Dendritic cell treated with granulocyte-macrophage colony-stimulating factor and Interleukin-4, amounts not matched to agents 40 ng/mL and 50 ng/mL, for 4 days (primary cell): ENCODE measurements around the gene AK8.

Experiments used
- H3K27ac Mint-ChIP-seq: one replicate; pipeline ENCODE4 v1.8.0; 2022; ENCODE audit warnings: mild to moderate bottlenecking, mixed read lengths
- H3K27me3 Mint-ChIP-seq: one replicate; pipeline ENCODE4 v1.8.0; 2022; ENCODE audit warnings: mild to moderate bottlenecking, mixed read lengths
- H3K36me3 Mint-ChIP-seq: one replicate; pipeline ENCODE4 v1.8.0; 2022; ENCODE audit warnings: low read depth, mixed read lengths
- H3K4me1 Mint-ChIP-seq: one replicate; pipeline ENCODE4 v1.8.0; 2022; ENCODE audit warnings: low read depth, mixed read lengths
- H3K4me3 Mint-ChIP-seq: one replicate; pipeline ENCODE4 v1.8.0; 2022; ENCODE audit warnings: mild to moderate bottlenecking, moderate library complexity, mixed read lengths
- H3K9me3 Mint-ChIP-seq: one replicate; pipeline ENCODE4 v1.8.0; 2022; ENCODE audit warnings: mixed read lengths
- intact Hi-C: fragments of 100-400 bp; cut with micrococcal nuclease; formaldehyde crosslinking; loops from one replicate; pipeline ENCODE4 v1.15.0; 2022

AK8 gene

DNA sequence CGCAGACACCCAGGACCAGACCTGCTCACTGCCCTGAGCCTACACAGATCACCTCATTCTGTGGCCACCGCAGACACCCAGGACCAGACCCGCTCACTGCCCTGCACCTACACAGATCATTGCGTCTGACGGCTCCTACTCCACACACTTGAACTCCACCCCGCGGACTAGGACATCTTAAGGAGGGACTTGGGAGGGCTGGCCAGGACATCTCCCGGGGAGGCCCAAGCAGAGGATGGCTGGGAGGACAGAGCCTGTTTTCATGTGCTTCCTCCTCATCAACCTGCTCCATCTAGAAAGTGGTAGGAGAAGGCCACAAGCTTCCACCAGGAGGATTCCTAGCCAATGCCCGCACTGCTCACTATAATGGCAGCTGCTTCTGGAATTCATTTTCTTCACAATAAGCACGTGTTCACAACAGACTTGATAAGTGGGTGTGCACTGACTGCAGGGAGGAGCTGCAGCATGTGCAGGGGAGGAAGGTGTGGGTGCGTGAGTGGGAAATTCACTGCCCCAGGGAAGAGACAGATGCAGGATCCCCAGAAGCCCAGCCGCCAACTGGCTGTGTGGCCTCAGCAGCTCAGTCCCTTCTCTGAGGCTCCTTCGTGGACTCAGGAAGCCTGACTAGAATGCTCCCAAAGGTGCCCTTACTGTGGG, 64.8 kb downstream of the AK8 start:
- no peak overlapping the region for H3K27ac Mint-ChIP-seq
- peaks cover 14% of the 10 kb centered on the region for H3K4me1 Mint-ChIP-seq
- H3K9me3 Mint-ChIP-seq = no peaks in the 10 kb centered on the region
- H3K27me3 Mint-ChIP-seq = peaks cover 38% of the 10 kb centered on the region
- H3K4me3 Mint-ChIP-seq = no peak overlapping the region
- no peaks in the 10 kb centered on the region for H3K36me3 Mint-ChIP-seq
- intact Hi-C loops = no loop called here

DNA sequence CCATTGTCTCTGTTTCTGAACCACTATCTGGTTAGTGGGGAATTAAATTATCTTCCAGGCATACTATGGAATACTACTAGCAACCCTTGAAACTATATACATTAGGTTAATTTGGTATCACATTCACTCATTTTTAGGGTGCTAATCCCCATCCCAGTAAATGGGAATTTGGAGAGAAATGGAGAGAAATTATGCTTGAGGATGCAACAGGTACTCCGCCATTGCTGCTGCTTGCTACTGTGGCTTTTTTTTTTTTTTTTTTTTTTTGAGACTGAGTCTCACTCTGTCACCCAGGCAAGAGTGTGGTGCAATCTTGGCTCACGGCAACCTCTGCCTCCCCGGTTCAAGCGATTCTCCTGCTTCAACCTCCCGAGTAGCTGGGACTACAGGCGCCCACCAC, 66.1 kb downstream of the AK8 start:
- intact Hi-C loops = no loop called here
- Mint-ChIP-seq H3K27ac (no peak overlapping the region), H3K27me3 (peaks cover 35% of the 10 kb centered on the region), H3K4me3 (no peak overlapping the region), H3K9me3 (no peaks in the 10 kb centered on the region), H3K4me1 (peaks cover 8% of the 10 kb centered on the region), H3K36me3 (no peaks in the 10 kb centered on the region)

DNA sequence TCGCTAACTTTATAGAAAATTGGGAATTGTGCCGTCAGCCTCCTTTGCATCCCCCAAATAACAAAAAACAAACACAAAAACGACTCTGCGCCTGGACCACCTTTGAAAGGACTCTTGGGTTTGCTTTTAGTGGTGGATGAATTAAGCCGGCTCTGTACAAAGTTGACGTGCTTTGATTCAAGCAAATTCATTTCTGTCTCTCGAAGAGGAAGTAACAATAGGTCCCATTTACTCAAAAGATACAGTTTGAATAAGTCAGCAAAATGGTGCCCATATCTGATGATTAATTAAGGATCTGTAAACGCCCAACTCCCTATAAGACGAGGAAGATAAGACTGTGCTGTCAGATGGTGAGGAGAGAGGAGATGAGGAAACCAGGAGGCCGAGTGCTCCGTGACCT, 67.8 kb downstream of the AK8 start:
- H3K4me1 Mint-ChIP-seq = peaks cover 8% of the 10 kb centered on the region
- intact Hi-C loops = no loop called here
- H3K4me3 Mint-ChIP-seq = no peak overlapping the region
- H3K36me3 Mint-ChIP-seq = no peaks in the 10 kb centered on the region
- H3K27ac Mint-ChIP-seq = no peak overlapping the region
- no peaks in the 10 kb centered on the region for H3K9me3 Mint-ChIP-seq
- peaks cover 33% of the 10 kb centered on the region for H3K27me3 Mint-ChIP-seq

DNA sequence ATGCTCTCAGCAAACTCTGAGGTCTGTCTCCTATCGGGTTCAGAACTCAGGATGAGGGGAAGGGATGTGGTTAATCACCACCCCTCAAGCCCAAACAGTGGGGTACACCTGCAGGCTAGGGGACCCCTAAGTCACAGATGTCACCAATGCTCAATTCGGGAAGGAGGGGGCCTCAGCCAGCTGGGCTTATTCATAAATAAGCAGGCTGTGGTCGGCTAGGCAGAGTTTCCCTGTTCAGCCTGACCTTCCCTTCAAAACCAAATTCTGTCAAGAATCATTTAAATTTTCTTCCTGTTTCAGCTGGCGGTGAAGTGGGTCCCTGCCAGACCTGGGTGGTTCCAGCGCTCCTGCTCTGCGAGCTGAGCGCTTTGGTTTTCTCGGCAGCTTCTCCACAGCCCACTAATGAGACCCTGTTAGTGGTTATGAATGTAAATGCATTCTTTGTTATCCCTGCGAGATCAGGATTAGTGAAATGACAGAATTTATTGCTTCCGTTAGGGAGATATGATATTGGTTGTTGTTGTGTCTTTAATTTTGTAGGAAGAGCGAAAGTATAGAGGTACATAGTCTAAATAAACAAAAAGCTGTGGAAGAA, 68.3 kb downstream of the AK8 start:
- Mint-ChIP-seq H3K9me3 (no peaks in the 10 kb centered on the region), H3K36me3 (no peaks in the 10 kb centered on the region), H3K27ac (no peak overlapping the region), H3K4me1 (peaks cover 8% of the 10 kb centered on the region), H3K27me3 (peaks cover 39% of the 10 kb centered on the region), H3K4me3 (no peak overlapping the region)
- intact Hi-C loops = loop anchor here (10.0 kb wide), 1 partner anchor 155 kb away; no protein-coding TSS in a partner anchor

DNA sequence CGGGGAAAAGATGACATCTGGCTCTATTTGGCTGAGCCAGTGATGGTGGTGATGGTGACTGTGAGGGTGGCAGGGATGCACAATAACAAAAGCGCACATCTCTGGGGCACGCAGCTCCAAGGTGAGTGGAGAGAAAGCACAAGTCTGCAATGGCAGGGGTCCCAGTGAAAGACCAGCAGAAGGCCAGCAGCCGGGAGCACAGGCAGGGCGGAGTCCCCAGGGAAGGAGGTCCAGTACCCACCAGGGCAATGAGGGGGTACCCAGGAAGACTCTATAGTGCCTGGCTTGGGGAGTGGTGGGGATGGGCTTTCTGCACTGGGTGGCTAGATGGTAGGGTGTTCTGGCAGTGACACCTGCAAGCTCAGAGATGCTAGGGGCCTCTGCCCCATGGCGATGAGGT, 69.4 kb downstream of the AK8 start:
- no peaks in the 10 kb centered on the region for H3K9me3 Mint-ChIP-seq
- H3K36me3 Mint-ChIP-seq = no peaks in the 10 kb centered on the region
- H3K27me3 Mint-ChIP-seq = peaks cover 46% of the 10 kb centered on the region
- no peak overlapping the region for H3K4me3 Mint-ChIP-seq
- peaks cover 8% of the 10 kb centered on the region for H3K4me1 Mint-ChIP-seq
- intact Hi-C loops = loop anchor here (10.0 kb wide), 1 partner anchor 154 kb away; no protein-coding TSS in a partner anchor
- H3K27ac Mint-ChIP-seq = no peak overlapping the region

DNA sequence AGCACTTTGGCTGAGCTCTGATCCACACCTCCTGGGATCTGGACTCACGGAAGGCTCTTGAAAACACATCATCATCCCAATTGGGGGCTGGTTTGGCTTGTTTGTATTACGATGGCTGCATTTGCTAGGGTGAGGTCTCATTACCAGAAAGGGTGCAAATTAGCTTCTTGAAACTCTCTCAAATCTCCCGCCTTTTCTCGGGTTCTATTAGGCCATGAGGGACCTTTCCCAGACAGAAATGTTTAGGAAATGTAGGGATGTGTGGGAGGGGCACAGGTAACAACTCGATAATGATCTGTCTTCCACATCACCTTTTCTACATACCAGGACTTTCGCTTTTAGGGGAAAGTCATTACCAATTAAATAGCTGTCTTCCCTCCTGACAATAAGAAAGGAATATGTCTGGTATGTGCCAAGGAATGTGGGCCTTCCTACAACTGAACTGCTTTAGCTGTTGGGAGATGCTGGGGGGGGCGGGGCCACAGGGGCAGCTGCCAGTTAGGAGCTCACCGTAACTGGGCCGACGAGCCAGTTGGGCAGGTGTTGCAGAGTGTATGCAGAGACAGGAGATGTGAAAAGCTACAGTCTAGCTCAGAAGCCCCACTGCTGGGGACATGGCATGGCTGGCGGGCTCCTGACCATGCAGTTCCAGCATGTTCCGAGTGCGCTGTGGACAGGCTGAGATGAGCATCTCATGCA, 71.2 kb downstream of the AK8 start:
- intact Hi-C loops = loop anchor here (10.0 kb wide), 1 partner anchor 152 kb away; no protein-coding TSS in a partner anchor
- H3K4me1 Mint-ChIP-seq = peaks cover 8% of the 10 kb centered on the region
- H3K36me3 Mint-ChIP-seq = no peaks in the 10 kb centered on the region
- H3K9me3 Mint-ChIP-seq = peaks cover 8% of the 10 kb centered on the region
- no peak overlapping the region for H3K27ac Mint-ChIP-seq
- peaks cover 49% of the 10 kb centered on the region for H3K27me3 Mint-ChIP-seq
- no peak overlapping the region for H3K4me3 Mint-ChIP-seq

DNA sequence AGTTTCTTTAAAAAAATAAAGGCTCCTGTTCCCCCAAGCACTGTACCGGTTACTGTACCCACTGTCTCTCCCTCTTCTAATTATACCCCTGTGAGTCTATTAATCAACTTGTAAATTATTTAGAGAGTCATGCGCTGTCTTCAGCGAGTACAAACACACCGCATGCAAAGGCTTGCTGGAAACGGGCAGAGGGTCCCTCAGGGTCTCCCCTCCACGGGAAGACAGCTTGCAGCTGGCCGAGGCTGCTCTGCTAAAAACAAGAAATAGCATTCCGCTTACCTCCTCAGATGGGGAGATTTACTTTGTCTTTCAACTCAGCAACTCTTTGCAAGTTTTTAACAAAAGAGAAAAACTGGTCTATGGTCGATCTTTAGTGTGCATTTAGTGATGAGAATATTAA, 71.8 kb downstream of the AK8 start:
- Mint-ChIP-seq H3K4me1 (peaks cover 8% of the 10 kb centered on the region), H3K27me3 (peaks cover 49% of the 10 kb centered on the region), H3K4me3 (no peak overlapping the region), H3K27ac (no peak overlapping the region), H3K9me3 (peaks cover 8% of the 10 kb centered on the region), H3K36me3 (no peaks in the 10 kb centered on the region)
- intact Hi-C loops = loop anchor here (10.0 kb wide), 1 partner anchor 152 kb away; no protein-coding TSS in a partner anchor

DNA sequence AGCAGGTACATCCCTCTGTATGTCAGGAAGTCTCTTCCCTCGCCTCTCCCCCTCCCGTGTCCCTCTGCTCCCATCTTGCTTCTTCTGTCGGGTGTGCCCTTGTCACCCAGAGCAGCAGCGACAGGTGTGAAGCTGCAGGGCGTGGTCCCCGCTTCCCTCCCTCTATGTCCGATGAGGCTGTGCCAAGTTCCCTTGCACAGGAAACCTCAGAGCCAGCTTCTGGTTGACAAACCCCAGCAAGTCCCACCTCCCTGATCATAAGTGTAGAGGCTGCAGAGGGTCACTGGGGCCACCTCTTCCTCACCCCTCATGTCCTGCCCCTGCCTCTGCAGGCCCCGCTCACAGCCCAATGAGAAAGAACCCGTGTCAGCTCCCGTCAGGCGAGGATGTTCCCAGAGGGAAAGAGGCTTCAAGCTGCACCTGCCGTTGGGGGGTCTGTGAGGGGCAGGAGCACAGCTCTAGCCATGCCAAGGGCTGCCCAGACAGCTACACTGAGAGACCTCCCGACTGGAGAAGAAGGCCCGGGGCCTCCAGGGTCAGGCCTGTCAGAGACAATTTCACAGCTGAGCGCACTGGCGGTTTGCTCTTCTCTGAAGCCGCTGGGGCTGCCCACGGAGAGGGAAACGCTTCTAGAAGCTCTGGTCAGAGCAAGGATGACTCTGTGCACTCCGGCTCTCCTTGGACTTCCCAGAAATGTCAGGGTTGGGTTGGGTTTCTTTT, 73.3 kb downstream of the AK8 start:
- H3K4me1 Mint-ChIP-seq = peaks cover 5% of the 10 kb centered on the region
- intact Hi-C loops = loop anchor here (10.0 kb wide), 1 partner anchor 150 kb away; no protein-coding TSS in a partner anchor
- H3K27me3 Mint-ChIP-seq = peaks cover 46% of the 10 kb centered on the region
- peaks cover 8% of the 10 kb centered on the region for H3K9me3 Mint-ChIP-seq
- H3K36me3 Mint-ChIP-seq = no peaks in the 10 kb centered on the region
- H3K4me3 Mint-ChIP-seq = no peak overlapping the region
- no peak overlapping the region for H3K27ac Mint-ChIP-seq

DNA sequence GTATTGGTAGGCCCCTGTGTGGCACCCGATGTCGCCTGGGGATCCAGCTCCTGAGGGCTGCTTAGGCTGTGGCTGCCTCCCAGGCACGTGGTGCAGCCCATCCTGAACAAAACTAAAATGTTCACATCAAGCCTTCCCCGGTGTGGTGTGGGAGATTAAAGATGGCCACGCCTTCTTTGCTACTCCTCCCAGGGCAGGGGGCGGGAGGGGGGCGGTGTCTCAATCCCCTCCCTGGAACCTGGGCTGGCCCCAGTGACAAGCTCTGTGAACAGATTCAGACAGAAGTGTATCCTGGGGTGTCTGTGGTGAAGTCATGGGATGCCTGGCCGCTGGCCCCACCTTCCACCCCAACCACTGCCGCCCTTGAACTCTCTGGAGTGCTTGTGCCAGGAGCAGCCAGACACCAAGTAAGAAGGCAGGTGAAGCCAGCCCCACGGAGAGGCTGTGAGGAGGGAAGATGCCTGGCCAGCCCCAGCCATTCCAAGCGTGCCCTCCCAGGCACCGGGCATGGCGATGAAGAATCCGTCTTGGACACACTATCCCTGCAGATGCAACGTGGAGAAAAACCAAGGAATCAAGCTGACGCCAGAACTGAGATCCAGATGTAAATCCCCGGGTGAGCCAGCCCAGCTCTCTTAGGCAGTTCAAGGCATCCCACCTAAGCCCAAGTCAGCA, 75.8 kb downstream of the AK8 start:
- intact Hi-C loops = loop anchor here (10.0 kb wide), 1 partner anchor 147 kb away; no protein-coding TSS in a partner anchor
- Mint-ChIP-seq H3K27me3 (peaks cover 47% of the 10 kb centered on the region), H3K27ac (no peak overlapping the region), H3K4me3 (no peak overlapping the region), H3K9me3 (peaks cover 8% of the 10 kb centered on the region), H3K4me1 (no peaks in the 10 kb centered on the region), H3K36me3 (no peaks in the 10 kb centered on the region)

DNA sequence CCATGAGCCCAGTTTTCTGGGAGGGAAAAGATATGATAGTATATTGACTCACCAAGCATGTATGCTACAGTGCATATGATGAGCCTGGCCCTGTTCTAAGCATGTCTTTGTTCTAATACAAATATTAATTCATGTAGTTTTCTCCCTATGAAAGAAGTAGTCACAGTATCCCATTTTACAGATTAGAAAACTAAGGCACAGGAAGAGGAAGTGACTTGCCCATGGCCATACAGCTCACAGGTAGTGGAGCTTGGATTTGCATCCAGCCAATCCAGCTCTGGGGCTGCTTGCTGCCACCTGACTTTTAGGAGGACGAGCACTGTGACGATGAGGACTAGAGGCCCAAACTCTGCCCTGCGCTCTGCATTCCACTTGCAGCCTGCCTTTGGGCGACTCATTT, 76.4 kb downstream of the AK8 start:
- H3K36me3 Mint-ChIP-seq = no peaks in the 10 kb centered on the region
- H3K27ac Mint-ChIP-seq = no peak overlapping the region
- H3K4me3 Mint-ChIP-seq = no peak overlapping the region
- peaks cover 47% of the 10 kb centered on the region for H3K27me3 Mint-ChIP-seq
- intact Hi-C loops = loop anchor here (2.0 to 10.0 kb wide), 2 partner anchors 147 to 391 kb away; partner anchors contain the start of gene CFAP77
- H3K4me1 Mint-ChIP-seq = no peaks in the 10 kb centered on the region
- H3K9me3 Mint-ChIP-seq = peaks cover 8% of the 10 kb centered on the region

DNA sequence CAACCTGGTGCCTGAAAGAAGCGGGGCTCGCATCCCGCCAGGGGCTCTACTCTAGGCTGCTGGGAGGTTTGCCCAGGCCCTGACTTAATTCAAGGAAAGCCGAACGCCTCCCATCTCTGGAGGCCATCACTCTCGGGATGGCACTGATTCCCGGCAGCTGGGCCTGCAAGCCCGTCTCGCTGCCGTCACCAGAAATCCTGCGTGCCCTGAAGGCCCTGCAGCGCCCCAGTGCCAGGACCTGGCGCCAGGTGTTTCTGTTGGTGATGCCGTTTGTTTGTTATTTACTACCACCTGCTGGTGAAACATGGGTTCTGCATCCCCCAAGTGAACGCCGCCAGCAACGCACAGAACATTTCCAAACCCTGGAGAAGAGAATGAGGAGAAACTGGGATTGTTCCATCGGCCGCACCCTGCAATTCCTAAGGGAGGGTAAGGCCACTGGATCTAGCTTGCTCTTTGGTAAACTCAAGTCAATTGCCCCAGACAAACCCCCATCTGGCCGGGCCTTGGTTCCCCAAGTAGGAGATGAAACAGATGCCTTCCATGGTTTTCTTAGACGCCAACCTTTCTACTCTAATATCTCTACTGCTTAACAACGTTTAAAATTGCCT, 77.9 kb downstream of the AK8 start:
- Mint-ChIP-seq H3K36me3 (no peaks in the 10 kb centered on the region), H3K27ac (no peak overlapping the region), H3K4me1 (no peaks in the 10 kb centered on the region), H3K9me3 (peaks cover 8% of the 10 kb centered on the region), H3K27me3 (peaks cover 44% of the 10 kb centered on the region), H3K4me3 (no peak overlapping the region)
- intact Hi-C loops = loop anchor here (1.0 to 10.0 kb wide), 3 partner anchors 145 to 389 kb away; partner anchors contain the start of gene CFAP77

DNA sequence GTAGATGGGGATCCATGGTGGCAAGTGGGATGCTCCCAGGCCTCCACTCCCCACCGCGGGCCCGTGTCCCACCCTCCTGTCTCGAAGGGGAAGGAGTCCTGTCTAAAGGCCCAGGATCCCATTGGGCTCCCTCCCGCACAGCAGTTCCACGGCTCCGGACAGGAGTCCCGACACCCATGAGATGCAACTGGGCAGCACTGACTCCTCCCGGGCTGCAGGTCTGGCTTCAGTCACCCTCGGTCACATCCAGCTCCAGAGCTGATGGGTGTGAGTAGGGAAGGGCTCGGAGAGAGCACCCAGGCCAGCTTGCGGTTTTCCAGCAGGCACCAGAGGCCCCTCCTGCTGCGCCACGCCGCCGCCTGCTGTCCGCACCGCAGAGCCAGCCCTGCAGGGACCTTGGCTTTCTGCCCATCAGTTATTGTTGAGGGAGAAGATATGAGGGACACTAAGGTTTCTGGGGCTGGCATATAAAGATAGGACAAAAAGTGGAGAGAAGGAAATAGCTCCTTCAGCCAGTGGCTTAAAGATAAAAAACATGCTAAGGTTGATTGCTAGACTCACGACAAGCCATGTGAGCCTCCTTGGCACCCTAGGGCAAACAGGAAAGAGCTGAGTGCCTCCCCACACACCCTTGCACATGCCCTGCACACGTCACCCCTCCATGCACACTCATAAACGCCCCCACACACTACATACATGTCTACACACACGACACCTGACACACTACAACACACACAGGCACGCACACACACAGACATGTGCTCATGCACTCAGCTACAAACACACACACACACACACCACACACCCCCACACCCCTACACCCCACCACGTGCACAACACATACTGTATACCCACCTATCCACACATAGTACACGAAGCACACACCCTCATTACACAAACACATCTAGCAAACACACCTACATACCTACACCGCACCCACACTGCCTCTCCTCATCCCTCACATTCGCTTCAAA, 79.0 kb downstream of the AK8 start:
- H3K27ac Mint-ChIP-seq = no peak overlapping the region
- no peaks in the 10 kb centered on the region for H3K36me3 Mint-ChIP-seq
- peaks cover 8% of the 10 kb centered on the region for H3K9me3 Mint-ChIP-seq
- H3K4me3 Mint-ChIP-seq = no peak overlapping the region
- intact Hi-C loops = loop anchor here (10.0 kb wide), 1 partner anchor 104 kb away; no protein-coding TSS in a partner anchor
- H3K4me1 Mint-ChIP-seq = no peaks in the 10 kb centered on the region
- peaks cover 44% of the 10 kb centered on the region for H3K27me3 Mint-ChIP-seq
